HG02610 (cell line): Measurements from ENCODE around the gene SUSD4.

Source experiments
- ATAC-seq: cut with Tn5 transposase; IDR thresholded peaks from one replicate; pipeline ENCODE4 v1.9.1; 2021; ENCODE audit warnings: mild to moderate bottlenecking, moderate library complexity; ENCODE audit not compliant: unreplicated experiment

SUSD4 gene

GRCh38 chr1:223197923-223198627, 165.9 kb downstream of the SUSD4 start:
- no peak for ATAC-seq

GRCh38 chr1:223189903-223190724, 173.9 kb downstream of the SUSD4 start:
- ATAC-seq = peak; percentile 71

GRCh38 chr1:223189525-223189902, 174.5 kb downstream of the SUSD4 start:
- ATAC-seq = no peak

GRCh38 chr1:223188618-223189356, 175.2 kb downstream of the SUSD4 start:
- ATAC-seq = no peak

- ATAC-seq = no peak
Measured at GRCh38 chr1:223186800-223187199, 177.2 kb downstream of the SUSD4 start.

- no peak for ATAC-seq
Measured at GRCh38 chr1:223183268-223183862, 180.6 kb downstream of the SUSD4 start.

GRCh38 chr1:223180731-223181321, 183.2 kb downstream of the SUSD4 start:
- ATAC-seq = no peak

GRCh38 chr1:223179786-223180185, 184.2 kb downstream of the SUSD4 start:
- no peak for ATAC-seq

- no peak for ATAC-seq
Measured at GRCh38 chr1:223179280-223179679, 184.7 kb downstream of the SUSD4 start.

GRCh38 chr1:223177681-223178080, 186.3 kb downstream of the SUSD4 start:
- ATAC-seq = no peak

- no peak for ATAC-seq
Measured at GRCh38 chr1:223176437-223176836, 187.5 kb downstream of the SUSD4 start.

- no peak for ATAC-seq
Measured at GRCh38 chr1:223175633-223176032, 188.3 kb downstream of the SUSD4 start.

GRCh38 chr1:223175032-223175431, 188.9 kb downstream of the SUSD4 start:
- ATAC-seq = no peak
